ENCODE results near the gene CPHXL2.

- no peak for TF ChIP-seq CTCF (IDR thresholded peaks at IDR 0.05)
- TF ChIP-seq POLR2A (IDR thresholded peaks at IDR 0.05; ENCODE audit: low read depth), result no peak
- no peak for TF ChIP-seq POLR2AphosphoS5 (IDR thresholded peaks at IDR 0.05)
- TF ChIP-seq EP300 (IDR thresholded peaks at IDR 0.05), result no peak
These were observed 49.0 kb downstream of the CPHXL2 start for GRCh38 chr16:75627851-75628250.
